Gastrocnemius medialis (tissue), 4 donors: ENCODE data around the gene SLC35D2. TPM values are rescaled to one million over a fixed set of nuclear protein-coding genes. Genes with fewer than 3 reads are reported as not detected.

Experiments used
- ATAC-seq, 2 donors: fragments of 150-250 bp; one replicate each; pipeline ENCODE4 v1.9.1; 2016
- DNase-seq, 2 donors: peaks; one replicate each; pipeline ENCODE4 v3.0.0-alpha.2; 2019
- H3K27ac ChIP-seq, 4 donors: fragments of 200-600 bp; sonication (generic); 1 replicate in 1 of 4; 2 replicates in 3 of 4; pipeline ENCODE4 v1.5.1; 2016 to 2018; ENCODE audit warnings: mild to moderate bottlenecking in 2 of 4, moderate library complexity in 1 of 4
- H3K27me3 ChIP-seq, 3 donors: fragments of 200-600 bp; sonication (generic) in 2 of 3; 1 replicate in 1 of 3; 2 replicates in 2 of 3; pipeline versions ENCODE4 v1.5.1 to v1.6.0; 2016 to 2019; ENCODE audit warnings: mild to moderate bottlenecking in 1 of 3, moderate library complexity in 1 of 3
- H3K36me3 ChIP-seq, 2 donors: fragments of 200-600 bp; sonication (generic) in 1 of 2; one replicate each; pipeline ENCODE4 v1.5.1; 2017 to 2018
- H3K4me1 ChIP-seq, 2 donors: fragments of 200-600 bp; sonication (generic) in 1 of 2; one replicate each; pipeline ENCODE4 v1.5.1; 2016 to 2017; ENCODE audit warnings: mild to moderate bottlenecking in 2 of 2
- H3K4me3 ChIP-seq, 4 donors: fragments of 200-600 bp; sonication (generic) in 3 of 4; 1 replicate in 1 of 4; 2 replicates in 3 of 4; pipeline ENCODE4 v1.5.1; 2016 to 2019; ENCODE audit warnings: mild to moderate bottlenecking in 2 of 4
- H3K9me3 ChIP-seq, 3 donors: fragments of 200-600 bp; sonication (generic) in 2 of 3; 1 replicate in 1 of 3; 2 replicates in 2 of 3; pipeline ENCODE4 v1.5.1; 2016 to 2019
- POLR2A ChIP-seq, 2 donors: fragments of 450-650 bp; IDR thresholded peaks; one replicate each; pipeline ENCODE4 v1.6.1; 2017; ENCODE audit warnings: antibody characterized with exemption in 2 of 2, mild to moderate bottlenecking in 2 of 2, moderate library complexity in 2 of 2
- in situ Hi-C, 4 donors: fragments of 200-750 bp; cut with MboI; loops; one replicate each; pipeline versions ENCODE4 v1.15.0 to v1.8.0; 2017; ENCODE audit warnings: low sequenced_read_pairs in 4 of 4
- intact Hi-C: fragments of 100-400 bp; cut with DNase I; formaldehyde crosslinking; loops from one replicate; pipeline ENCODE4 v1.15.1; 2023; ENCODE audit warnings: low total_unique reads
- total RNA-seq, 4 donors: library from RNA; depleted of rRNA; stranded (reverse); fragments of >200 nt; gene quantifications; one replicate each; pipeline versions ENCODE4 v1.1.0 to v1.2.3, GENCODE V29; 2016
- TF ChIP-seq, protein P1 (sequence below), 5 experiments: fragments of 450-650 bp in 3 of 5; fragments of 200-600 bp in 2 of 5; sonication (generic) in 2 of 5; IDR thresholded peaks in 4 of 5; conservative IDR thresholded peaks in 1 of 5; 1 replicate in 4 of 5; 2 replicates in 1 of 5; pipeline ENCODE4 v1.5.1; 2016 to 2019; ENCODE audit warnings: antibody characterized with exemption in 5 of 5, mild to moderate bottlenecking in 3 of 5, moderate library complexity in 3 of 5

Gene SLC35D2
- total RNA-seq, 4 donors from 2014 or later, result 3.0 to 9.0 (median 6.8) TPM

- intact Hi-C loops, result no loop called here
- in situ Hi-C loops, result no loop called here
- no peaks in the 10 kb centered on the region for H3K9me3 ChIP-seq
- H3K4me3 ChIP-seq, result no peak overlapping the region
- no peaks in the 10 kb centered on the region for H3K4me1 ChIP-seq
- no peak for TF ChIP-seq POLR2A (IDR thresholded peaks at IDR 0.05)
- TF ChIP-seq, protein P1, sequence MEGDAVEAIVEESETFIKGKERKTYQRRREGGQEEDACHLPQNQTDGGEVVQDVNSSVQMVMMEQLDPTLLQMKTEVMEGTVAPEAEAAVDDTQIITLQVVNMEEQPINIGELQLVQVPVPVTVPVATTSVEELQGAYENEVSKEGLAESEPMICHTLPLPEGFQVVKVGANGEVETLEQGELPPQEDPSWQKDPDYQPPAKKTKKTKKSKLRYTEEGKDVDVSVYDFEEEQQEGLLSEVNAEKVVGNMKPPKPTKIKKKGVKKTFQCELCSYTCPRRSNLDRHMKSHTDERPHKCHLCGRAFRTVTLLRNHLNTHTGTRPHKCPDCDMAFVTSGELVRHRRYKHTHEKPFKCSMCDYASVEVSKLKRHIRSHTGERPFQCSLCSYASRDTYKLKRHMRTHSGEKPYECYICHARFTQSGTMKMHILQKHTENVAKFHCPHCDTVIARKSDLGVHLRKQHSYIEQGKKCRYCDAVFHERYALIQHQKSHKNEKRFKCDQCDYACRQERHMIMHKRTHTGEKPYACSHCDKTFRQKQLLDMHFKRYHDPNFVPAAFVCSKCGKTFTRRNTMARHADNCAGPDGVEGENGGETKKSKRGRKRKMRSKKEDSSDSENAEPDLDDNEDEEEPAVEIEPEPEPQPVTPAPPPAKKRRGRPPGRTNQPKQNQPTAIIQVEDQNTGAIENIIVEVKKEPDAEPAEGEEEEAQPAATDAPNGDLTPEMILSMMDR (IDR thresholded peaks at IDR 0.05 in 4 of 5, conservative IDR thresholded peaks at IDR 0.05 in 1 of 5), result no peak
- ATAC-seq (no peak), DNase-seq (no peak)
- no peak overlapping the region for H3K27ac ChIP-seq
- peaks cover 0 to 14% of the 10 kb centered on the region in 2 donors for H3K36me3 ChIP-seq
- H3K27me3 ChIP-seq, result no peaks in the 10 kb centered on the region
These were observed 32.6 kb downstream of the SLC35D2 start for GRCh38 chr9:96350866-96351265.

- H3K27me3 ChIP-seq, result no peaks in the 10 kb centered on the region
- ATAC-seq (no peak), DNase-seq (no peak)
- in situ Hi-C loops, result loop anchor here in 1 of 4 donors (25.0 kb wide), 1 partner anchor 314 kb away; the partner anchor contains the start of gene PRXL2C
- TF ChIP-seq, protein P1 (IDR thresholded peaks at IDR 0.05 in 4 of 5, conservative IDR thresholded peaks at IDR 0.05 in 1 of 5), result no peak
- no peak overlapping the region for H3K4me3 ChIP-seq
- peaks cover 0 to 14% of the 10 kb centered on the region in 2 donors for H3K36me3 ChIP-seq
- intact Hi-C loops, result no loop called here
- peaks cover 0 to 7% of the 10 kb centered on the region in 2 donors for H3K4me1 ChIP-seq
- H3K9me3 ChIP-seq, result no peaks in the 10 kb centered on the region
- H3K27ac ChIP-seq, result no peak overlapping the region
These were observed 35.2 kb downstream of the SLC35D2 start for GRCh38 chr9:96348261-96348660.

GRCh38 chr9:96345551-96345950 is 38.0 kb downstream of the SLC35D2 start:
- intact Hi-C loops, result no loop called here
- DNase-seq (no peak), ATAC-seq (no peak)
- H3K9me3 ChIP-seq, result no peaks in the 10 kb centered on the region
- peaks cover 0 to 7% of the 10 kb centered on the region in 2 donors for H3K4me1 ChIP-seq
- in situ Hi-C loops, result loop anchor here in 1 of 4 donors (25.0 kb wide), 1 partner anchor 317 kb away; the partner anchor contains the start of gene PRXL2C
- TF ChIP-seq, protein P1 (IDR thresholded peaks at IDR 0.05 in 4 of 5, conservative IDR thresholded peaks at IDR 0.05 in 1 of 5), result no peak
- TF ChIP-seq POLR2A (IDR thresholded peaks at IDR 0.05), result no peak
- H3K4me3 ChIP-seq, result no peak overlapping the region
- no peaks in the 10 kb centered on the region for H3K27me3 ChIP-seq
- H3K36me3 ChIP-seq, result peaks cover 0 to 10% of the 10 kb centered on the region in 2 donors
- peak overlapping the region in 1 of 4 donors; percentile 5 for H3K27ac ChIP-seq

GRCh38 chr9:96344458-96345180 is 38.9 kb downstream of the SLC35D2 start:
- in situ Hi-C loops (loop anchor here in 1 of 4 donors (25.0 kb wide), 1 partner anchor 318 kb away; the partner anchor contains the start of gene PRXL2C), intact Hi-C loops (no loop called here)
- TF ChIP-seq, protein P1 (IDR thresholded peaks at IDR 0.05 in 4 of 5, conservative IDR thresholded peaks at IDR 0.05 in 1 of 5), result no peak
- TF ChIP-seq POLR2A (IDR thresholded peaks at IDR 0.05), result no peak
- Histone ChIP-seq H3K36me3 (peaks cover 0 to 10% of the 10 kb centered on the region in 2 donors), H3K9me3 (no peaks in the 10 kb centered on the region), H3K27ac (peak overlapping the region; percentile 2 to 51 (median 44)), H3K4me1 (peaks cover 0 to 7% of the 10 kb centered on the region in 2 donors), H3K27me3 (no peaks in the 10 kb centered on the region), H3K4me3 (no peak overlapping the region)
- peak; percentile 20 to 33 for DNase-seq
- ATAC-seq, result peak; percentile 75 to 78
